ENCODE measurements around the gene BICC1.
"Not testable (repeated sequence)": the region's sequence is repeated elsewhere in the genome, so short reads cannot be mapped to it uniquely, and the experiment has no call there.

Gene BICC1

DNA sequence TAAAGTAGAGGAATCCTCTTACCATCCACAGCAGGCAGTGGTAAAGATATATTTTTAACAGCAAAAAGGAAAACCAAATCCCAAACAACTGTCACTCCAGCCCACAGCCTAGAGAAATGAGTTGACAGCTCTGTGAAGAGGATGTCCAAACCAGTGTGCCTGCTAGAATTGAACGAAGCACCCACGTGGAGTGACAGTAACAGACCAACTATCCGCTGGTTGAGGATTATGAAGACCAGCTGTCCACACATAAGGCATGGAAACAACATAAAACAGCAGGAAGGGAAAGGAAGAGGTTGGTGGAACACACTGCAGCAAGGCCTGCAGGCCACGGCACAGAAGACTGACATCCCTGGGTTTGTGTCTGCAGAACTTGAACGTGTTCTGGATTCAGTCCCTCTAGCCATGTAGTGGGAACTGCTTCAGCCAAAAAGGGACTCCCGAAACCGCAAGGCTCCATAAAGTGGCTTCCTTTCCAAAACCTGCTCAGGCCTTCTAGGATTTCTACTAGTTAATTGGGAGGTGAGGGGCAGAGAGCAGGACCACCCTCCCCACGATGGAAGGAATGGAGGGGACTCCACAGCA is 324.4 kb downstream of the BICC1 start:
- no peak for DNase-seq

DNA sequence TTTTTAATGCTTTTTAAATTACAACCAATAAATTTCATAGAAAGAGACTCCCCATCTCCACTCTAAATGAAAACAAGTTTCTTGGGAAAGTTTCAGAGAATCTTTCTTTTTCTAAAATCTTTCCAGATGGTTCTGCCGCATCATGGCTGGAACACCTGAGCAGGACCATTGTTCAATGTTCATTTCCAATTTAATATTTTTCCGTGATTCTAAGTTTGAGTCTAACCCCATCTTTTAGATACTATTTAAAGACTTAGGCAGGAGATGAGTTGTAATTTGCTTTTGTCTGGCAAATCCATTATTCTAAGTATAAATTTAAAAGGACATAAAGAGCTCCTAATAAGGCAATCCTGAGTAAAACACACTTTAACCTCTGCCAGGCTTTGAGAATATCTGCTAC is 325.2 kb downstream of the BICC1 start:
- DNase-seq, result no peak

DNA sequence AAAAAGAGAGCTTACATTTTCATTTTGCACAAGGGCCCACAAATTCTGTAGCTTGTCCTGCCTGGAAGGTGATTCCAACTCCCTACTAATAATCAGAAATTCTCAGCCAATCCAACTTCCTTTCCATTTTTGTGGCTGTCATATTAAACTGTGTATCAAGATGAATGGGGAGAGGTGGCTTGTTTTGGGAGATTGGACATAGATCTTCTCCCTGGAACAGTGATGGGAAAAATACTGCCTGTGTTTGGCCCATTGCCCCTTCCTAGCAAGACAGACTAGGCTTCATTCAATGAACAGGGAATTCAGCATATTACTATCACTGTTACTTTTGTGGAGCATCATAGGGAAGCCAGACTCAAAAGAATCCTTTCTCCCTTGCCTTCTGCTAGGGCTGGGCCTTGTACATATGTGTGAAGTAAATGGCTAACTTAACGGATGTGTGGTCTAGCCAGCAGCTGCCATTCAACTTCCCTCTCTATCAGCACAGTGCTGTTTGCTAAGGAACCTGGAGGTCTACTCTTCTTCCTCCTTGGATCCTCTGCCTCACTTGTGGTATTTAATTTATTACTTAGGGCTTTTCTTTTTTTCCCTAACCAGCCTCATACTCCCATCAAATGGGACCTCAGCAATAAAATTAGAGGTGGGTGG is 326.0 kb downstream of the BICC1 start:
- no peak for DNase-seq

DNA sequence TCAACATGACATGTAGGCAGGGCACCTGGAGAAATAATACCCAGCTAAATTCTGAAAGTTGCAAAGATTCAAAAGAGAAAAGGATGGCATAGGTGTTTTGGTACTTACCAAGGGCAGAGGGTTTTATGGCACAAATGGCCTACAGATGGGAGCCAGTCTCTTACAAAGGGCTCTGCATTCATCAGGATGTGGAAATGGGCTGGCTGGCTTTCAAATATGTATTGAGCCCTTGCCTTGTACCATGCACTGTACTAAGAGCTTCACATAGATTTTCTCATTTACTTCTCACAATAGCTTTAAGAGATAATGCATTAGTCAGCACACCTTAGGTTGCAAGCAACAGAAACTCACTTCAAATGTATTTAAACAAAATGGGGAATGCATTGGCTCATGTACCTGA is 327.1 kb downstream of the BICC1 start:
- DNase-seq, result no peak

DNA sequence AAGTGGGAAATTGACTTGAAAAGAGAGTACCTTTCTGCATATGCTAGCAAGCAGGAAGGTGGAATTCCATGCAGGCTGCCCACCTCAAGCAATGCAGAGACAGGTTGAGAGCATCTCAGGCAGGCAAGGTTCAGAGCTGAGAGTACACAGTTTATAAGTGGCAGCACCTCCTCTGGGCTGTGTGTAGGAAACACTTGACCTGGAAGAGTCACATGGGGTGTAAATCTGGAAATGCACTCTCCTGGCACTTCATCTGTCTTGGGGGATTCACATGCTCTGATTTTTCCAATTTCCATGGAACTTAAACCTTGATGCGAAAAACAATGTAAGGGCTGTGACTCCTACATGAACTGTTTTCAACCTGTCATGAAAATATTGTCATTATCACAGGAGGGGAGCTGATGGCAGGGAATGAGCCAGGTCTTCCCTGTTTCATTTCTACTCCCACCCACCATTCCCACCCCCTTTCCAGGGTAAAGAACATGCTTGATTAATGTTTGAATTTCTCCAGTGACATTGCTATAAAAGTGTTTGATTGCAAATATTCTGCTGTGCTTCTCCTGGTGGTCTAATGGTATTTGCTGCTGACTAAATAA is 328.3 kb downstream of the BICC1 start:
- no peak for DNase-seq

DNA sequence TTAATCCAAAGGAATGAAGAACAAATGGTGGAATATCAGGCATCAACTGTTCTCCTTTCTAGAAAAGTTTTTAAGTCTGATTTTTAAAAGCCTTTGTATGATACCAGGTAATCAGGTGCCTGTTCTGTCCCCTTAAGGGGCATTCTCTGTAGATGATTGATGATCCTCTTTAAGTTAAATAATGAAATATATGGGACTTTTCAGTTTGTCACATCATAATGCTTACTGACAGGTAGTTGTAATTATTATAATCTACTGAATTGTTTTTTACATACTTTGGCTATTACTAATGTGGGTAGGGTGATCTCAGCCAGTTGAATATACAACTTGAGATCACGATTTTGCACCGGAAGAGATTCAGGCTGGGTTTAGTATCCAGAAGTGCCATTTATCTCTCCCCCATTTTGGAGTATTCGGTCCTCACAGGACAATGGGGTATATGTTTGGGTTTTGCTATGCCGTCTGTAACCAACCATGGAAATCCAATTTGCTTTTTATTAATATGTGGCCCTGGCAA is 330.2 kb downstream of the BICC1 start:
- DNase-seq, result no peak

DNA sequence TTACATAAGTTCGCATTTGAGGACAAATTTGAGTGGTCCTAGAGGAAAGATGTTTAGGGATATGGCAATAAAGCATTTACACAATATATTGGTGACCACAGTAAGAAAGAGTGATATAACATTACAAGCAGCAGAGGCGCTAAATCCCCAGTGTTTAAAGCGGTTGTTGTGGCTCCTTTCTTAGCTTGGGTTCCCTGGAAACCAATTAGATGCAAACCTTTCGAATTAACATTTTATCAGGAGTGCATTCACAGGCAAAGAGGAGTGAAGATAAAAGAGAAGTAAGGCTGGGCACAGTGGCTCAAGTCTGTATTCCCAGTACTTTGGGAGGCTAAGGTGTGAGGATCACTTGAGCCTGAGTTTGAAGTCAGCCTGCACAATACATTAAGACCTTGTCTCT is 331.1 kb downstream of the BICC1 start:
- DNase-seq, result no peak

DNA sequence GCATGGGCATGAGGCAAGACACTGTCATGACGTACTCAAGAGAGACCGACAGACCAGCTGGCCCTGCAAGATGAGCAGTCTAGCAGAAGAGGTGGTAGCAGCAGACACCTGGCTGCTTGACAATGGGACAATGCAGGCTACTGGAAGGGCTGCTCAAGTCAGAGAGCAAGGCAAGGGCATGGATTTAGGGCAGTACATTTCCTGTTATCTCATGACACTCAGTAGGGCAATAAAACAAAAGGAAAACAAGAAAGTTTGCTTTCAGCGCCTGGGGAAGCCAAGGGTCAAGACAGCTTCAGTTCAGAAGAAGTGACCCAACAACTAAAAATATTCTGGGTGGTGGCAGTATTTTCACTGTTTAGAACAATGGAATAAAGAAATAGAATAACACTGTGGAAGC is 332.0 kb downstream of the BICC1 start:
- DNase-seq, result no peak

DNA sequence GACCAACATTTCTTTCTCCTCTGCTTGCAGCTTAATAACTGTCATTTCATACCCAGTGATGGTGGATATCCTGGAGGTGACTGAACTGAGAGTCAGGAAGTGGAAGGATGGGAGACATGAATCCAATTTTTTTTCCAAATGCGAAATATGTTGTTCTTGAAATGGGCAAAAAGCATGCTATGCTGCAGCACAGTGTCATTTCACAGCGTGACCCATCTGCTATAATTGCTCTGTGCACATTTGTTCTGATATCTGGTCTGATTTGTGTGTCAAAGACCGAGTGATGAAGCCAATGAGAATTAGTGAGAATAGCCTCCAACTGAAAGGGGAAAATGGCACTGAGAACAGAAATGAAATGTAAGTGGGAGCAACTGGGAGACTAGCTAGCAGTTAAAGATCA is 334.2 kb downstream of the BICC1 start:
- no peak for DNase-seq

DNA sequence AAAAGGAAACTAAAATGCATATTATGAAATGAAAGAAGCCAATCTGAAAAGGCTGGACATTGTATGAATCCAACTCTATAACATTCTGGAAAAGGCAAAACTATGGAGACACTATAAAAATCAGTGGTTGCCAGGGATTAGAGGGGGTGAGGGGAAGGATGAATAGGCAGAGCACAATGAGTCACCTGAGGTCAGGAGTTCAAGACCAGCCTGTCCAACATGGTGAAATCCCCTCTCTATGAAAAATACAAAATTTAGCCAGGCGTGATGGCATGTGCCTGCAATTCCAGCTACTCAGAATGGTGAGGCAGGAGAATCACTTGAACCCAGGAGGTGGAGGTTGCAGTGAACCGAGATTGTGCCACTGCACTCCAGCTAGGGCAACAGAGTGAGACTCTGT is 338.9 kb downstream of the BICC1 start:
- no peak for DNase-seq

DNA sequence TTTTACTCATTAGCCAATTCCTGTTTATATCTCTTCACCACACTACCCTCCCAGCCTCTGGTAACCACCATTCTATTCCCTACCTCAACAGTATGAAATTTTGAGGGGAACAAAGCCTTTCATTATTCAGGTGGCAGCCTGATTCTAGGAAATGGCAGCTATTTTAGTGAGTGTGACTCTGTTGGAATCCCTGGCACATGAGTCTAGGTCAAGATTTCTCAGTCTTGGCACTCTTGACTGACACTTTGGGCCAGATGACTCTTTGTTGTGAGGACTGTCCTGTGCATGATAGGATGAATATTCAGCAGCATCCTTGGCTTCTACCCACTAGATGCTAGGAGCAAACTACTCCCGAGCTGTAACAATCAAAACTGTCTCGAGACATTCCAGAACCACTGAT is 341.0 kb downstream of the BICC1 start:
- no peak for DNase-seq

DNA sequence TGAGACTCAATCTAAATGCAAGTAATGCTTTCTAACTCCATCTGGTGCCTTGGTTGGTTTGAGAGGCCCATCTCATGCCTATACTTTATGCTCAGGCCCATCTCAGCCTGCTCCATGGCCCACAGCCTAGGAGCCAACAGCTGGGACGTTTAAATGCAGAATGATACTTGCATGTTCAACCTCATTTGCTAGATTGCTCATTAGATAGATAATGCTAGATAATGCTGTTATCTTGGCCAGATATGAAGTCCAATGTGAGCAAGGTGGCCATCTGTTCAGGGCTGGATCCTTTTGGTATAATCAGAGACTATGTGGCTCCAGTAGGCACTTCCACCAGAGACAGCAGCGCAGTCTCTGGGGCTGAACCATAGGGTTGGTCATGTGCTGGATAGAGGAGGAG is 342.1 kb downstream of the BICC1 start:
- no peak for DNase-seq

DNA sequence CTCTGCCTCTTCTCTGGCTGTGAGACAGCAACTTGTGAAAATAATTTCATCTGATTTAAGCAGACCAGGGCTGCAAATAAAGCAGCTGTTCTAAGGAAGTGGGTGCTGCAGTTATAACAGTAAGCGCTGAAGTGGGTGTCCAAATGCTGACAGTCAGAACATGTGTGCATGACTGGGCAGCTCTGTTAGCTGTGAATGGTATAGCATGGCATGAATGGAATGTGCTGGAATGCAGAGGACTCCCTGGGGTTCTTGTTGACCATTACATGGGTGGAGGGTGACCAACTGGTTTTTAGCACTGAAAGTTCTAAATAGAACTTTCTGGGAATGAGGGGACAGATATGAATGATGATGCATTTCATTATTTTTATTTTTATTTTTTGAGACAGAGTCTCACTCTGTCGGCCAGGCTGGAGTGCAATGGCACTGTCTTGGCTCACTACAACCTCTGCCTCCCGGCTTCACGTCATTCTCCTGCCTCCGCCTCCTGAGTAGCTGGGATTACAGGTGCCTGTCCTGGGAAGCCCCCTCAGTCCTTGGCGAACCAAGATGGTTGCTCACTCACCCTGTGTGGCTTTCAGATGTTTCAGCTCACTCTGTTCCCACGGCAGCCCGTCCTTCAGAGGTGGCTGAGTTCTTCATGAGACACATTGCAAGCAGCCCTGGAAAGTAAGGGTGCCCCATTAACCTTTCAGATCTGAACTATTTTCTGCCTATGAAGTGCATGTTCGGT is 344.0 kb downstream of the BICC1 start:
- DNase-seq, result no peak

DNA sequence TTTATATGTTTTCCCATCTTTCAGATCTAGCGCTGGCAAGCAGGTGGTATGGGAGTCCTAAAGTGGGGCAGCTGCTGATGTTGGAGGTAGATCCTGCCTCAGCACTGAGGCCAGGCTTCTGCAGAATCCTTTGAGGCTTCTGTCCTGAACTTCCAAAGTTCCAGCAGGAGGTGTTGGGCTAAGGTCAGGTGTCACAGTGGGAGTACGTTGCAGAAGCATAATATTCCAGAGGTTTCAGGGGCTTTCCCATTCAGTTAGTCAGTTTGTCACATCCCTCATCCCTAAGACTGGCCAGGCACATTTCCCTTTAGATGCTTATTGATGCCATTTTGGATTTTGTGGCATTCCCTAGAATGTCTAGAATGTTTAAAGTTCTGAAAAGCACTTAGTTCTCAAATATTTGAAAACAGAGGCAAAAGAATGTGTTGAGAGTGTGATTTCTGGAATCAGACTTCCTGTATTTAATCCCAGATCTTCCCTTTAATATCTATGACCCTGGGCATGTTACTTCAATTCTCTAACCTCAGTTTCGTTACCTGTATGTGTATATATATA is 344.7 kb downstream of the BICC1 start:
- DNase-seq, result no peak

DNA sequence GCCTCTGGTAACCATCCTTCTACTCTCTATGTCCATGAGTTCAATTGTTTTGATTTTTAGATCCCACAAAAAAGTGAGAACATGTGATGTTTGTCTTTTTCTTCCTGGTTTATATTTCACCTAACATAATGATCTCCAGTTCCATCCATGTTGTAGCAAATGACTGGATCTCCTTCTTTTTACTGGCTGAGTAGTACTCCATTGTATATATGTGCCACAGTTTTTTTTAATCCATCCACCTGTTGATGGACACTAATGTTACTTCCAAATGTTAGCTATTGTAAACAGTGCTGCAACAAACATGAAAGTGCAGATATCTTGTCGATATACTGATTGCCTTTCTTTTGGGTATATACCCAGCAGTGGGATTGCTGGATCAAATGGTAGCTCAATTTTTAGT is 345.5 kb downstream of the BICC1 start:
- DNase-seq, result not testable (repeated sequence)

DNA sequence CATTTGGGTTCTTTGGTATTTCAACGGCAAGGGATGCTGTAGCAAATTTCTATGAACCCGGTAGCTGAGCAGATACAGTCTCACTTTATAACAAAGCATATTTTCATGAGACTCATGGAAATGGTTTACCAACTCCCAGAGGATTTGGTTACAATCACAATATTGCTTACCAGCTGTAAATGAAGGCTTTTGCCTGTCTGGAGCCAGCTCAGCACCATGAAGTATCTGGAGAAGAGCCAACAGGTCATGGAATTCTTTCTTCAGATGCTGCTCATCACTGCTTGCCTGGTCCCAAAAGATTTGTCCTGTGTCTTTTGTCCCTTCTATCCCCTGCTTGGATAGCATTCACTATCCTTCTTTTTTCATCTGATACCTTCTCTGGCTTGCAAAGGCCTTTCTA is 346.9 kb downstream of the BICC1 start:
- no peak for DNase-seq

DNA sequence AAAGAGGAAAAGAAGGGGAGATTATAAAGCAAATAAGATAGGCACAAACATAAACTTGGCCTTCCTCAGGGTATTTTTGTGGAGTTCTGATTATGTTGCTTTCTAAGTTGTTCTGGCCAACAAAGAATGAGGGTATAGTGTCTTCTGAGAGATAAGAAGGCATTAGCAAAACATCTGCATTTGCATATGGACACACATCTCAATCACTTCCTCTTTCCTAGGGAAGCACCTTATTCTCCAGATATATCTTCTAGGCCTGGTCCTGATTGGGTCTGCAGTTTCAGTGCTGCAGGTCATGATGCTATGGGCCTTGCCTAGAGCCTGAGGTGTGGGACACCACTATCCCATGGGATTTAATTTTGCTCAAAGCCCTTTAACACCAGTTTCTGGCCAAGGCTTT is 355.0 kb downstream of the BICC1 start:
- DNase-seq, result no peak

DNA sequence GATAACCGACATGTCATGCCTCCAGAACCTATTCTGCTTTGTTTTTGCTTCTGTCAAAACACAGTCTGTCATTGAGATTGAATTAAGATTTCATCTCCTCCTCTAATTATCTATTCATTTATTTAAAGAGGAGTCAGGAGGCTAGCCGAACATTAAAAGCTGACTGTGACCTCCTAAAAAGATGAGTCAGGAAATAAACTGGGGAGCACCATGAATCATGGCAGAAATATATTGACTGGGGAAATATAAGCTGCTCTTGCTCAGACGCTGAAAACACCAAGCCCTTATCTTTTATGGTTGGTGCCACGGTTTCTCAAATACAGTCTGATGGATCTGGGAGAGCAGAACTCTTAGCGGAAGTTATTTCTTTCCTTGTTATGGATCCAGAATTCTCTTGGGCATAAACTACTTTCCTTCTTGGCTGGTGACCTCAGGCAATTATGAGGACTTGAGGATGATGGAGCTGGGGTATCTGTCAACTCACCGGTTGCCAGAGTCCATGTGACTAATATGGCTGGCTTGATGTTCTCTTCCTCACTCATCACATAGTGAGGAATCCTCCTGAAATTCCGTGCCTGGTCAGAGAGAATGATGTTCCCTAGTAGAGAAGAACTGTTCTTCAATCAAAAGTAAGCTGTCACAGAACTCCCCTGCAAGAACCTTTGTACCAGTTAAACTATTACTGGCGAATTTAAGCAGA is 356.2 kb downstream of the BICC1 start:
- no peak for DNase-seq

DNA sequence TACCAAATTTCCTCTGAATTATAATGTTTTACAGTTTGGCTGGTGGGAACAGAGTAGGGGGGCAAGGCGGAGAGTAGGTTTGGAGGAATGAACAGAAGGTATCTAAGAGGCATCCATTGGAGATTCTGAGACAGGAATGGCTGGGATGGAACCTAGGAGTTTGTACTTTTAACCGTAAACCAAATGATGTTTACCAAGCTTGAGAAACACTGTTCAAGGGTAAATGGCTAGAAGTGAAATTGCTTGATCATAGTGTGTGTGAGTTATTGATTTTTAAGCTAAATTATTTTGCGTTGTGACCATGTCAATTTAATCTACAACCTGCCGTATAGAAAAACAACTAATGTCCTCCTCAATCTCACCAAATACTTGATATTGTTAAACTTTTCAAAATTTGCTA is 357.4 kb downstream of the BICC1 start:
- DNase-seq, result no peak

DNA sequence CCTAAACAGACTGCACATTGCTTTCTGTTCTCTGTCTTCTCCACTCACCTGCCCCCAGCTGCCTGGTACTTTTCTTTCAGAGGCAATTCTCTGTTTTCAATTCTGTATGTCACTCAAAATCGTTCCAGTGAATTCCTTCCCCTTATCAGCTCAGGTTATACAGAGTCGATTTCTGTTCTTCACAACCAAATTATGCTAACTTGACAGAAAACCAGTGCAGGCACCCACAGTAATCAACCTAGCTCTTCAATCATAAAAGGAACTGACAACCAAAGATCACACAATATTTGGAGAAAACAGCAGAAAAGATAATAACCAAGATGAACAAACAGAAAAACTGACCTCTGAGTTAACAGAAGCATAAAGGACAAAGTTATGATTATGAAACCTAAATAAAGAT is 360.5 kb downstream of the BICC1 start:
- DNase-seq, result no peak
